Measurements from ENCODE around the gene DPH2. TPM values are rescaled to one million over a fixed set of nuclear protein-coding genes. Genes with fewer than 3 reads are reported as not detected.

The DPH2 gene, protein sequence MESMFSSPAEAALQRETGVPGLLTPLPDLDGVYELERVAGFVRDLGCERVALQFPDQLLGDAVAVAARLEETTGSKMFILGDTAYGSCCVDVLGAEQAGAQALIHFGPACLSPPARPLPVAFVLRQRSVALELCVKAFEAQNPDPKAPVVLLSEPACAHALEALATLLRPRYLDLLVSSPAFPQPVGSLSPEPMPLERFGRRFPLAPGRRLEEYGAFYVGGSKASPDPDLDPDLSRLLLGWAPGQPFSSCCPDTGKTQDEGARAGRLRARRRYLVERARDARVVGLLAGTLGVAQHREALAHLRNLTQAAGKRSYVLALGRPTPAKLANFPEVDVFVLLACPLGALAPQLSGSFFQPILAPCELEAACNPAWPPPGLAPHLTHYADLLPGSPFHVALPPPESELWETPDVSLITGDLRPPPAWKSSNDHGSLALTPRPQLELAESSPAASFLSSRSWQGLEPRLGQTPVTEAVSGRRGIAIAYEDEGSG
- total RNA-seq = 10 to 100 TPM; 27.8 to 64.4 (median 39.8) TPM

DNA sequence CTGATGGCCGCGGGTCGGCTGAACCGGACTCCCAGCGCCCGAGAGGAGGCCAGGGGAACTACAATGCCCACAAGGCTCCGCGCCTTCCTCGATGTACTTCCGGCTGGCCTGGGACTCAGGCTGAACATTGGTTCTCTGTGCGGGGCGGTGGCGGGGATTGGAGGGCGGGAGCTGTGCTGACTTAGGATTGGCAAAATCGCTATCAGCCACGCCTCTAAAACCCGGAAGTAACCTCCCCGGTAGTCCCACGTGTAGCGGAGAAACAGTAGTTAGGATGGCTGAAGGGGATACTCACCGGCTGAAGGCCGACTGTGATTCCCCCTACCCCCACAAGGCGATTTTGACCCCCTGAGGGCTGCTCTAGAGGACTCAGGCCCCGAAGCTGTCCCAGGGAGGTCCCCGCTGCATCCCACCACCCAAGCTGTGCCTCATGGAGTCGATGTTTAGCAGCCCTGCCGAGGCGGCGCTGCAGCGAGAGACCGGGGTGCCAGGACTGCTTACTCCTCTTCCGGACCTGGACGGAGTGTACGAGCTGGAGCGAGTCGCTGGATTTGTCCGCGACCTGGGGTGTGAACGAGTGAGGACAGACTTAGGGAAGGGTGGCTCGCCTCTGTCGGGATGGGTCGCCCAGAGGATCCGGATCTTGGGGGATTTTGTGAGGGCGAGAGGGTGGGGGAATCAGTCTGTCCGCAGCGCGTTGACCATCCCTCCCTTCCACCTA, at the start of gene DPH2:
TSS of gene DPH2 (plus strand) at position 265 of the 721 bp plus-strand sequence. CDS start at position 431, 166 bp downstream.
- Histone ChIP-seq H3K9me3 (no peaks in the 10 kb centered on the region), H3K36me3 (peaks cover 32% of the 10 kb centered on the region), H3K4me1 (peaks cover 28% of the 10 kb centered on the region), H3K27ac (no peak within 1 kb of the TSS), H3K27me3 (no peaks in the 10 kb centered on the region), H3K4me3 (peak within 1 kb of the TSS; percentile 66)
- DNase-seq (ENCODE audit: low spot score in 2 of 2) = peak; percentile 99
- TF ChIP-seq POLR2A (IDR thresholded peaks at IDR 0.05) (no peak), POLR2AphosphoS5 (IDR thresholded peaks at IDR 0.05) (no peak), EP300 (IDR thresholded peaks at IDR 0.05) (no peak)
- TF ChIP-seq, protein P1, sequence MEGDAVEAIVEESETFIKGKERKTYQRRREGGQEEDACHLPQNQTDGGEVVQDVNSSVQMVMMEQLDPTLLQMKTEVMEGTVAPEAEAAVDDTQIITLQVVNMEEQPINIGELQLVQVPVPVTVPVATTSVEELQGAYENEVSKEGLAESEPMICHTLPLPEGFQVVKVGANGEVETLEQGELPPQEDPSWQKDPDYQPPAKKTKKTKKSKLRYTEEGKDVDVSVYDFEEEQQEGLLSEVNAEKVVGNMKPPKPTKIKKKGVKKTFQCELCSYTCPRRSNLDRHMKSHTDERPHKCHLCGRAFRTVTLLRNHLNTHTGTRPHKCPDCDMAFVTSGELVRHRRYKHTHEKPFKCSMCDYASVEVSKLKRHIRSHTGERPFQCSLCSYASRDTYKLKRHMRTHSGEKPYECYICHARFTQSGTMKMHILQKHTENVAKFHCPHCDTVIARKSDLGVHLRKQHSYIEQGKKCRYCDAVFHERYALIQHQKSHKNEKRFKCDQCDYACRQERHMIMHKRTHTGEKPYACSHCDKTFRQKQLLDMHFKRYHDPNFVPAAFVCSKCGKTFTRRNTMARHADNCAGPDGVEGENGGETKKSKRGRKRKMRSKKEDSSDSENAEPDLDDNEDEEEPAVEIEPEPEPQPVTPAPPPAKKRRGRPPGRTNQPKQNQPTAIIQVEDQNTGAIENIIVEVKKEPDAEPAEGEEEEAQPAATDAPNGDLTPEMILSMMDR (IDR thresholded peaks at IDR 0.05) = no peak
- WGBS = 1% methylated on average over 26 of the region's 47 CpGs

DNA sequence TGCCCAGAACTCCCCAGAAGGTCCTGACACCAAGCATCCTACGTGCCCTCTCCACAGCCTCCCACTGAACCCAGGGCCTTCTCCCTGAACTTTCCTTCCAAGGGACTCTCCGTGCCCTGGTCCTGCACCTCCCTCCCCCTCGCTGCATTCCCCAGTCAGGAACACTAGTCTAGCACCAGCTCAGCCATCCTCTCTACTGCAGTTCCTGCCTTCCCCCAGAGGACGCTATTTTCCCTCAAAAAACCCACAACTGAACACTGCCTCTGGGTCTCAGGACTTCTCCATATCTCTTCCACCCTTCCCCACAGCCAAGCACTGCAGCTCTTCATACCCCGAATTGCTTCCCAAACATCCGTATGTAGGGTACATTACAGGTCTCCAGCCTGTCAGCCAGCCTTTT, 48.8 kb upstream of the DPH2 start:
- no peaks in the 10 kb centered on the region for H3K27me3 ChIP-seq
- no peak overlapping the region for H3K27ac ChIP-seq
- DNase-seq (ENCODE audit: low spot score in 2 of 2) = no peak
- TF ChIP-seq POLR2A (IDR thresholded peaks at IDR 0.05) = no peak
- TF ChIP-seq EP300 (IDR thresholded peaks at IDR 0.05) = no peak
- no peak for TF ChIP-seq POLR2AphosphoS5 (IDR thresholded peaks at IDR 0.05)
- TF ChIP-seq, protein P1 (IDR thresholded peaks at IDR 0.05) = no peak
- no peaks in the 10 kb centered on the region for H3K4me1 ChIP-seq
- H3K36me3 ChIP-seq = no peaks in the 10 kb centered on the region
- 97% methylated on average over 6 of the region's 6 CpGs for WGBS
- H3K9me3 ChIP-seq = no peaks in the 10 kb centered on the region
- no peak overlapping the region for H3K4me3 ChIP-seq

DNA sequence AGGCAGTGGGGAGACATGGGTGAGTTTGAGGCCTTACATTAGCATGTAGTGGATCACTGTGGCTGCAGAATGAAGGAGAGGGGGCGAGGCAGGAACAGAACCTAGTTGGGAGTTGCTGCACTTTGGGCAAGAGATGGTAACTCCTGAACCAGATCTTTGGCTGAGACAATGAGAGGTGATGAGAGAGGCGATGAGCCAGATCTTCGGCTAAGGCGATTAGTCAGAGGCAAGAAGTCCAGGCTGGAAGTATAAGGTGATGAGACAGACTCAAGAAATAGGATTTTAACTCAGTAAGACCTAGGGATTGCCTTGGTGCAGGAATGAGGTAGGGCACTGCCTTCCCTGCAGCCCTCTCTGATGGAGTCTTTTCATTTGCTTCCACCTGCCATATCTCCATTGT, 45.3 kb upstream of the DPH2 start:
- Histone ChIP-seq H3K27me3 (no peaks in the 10 kb centered on the region), H3K4me3 (no peak overlapping the region), H3K9me3 (no peaks in the 10 kb centered on the region), H3K36me3 (no peaks in the 10 kb centered on the region), H3K4me1 (no peaks in the 10 kb centered on the region), H3K27ac (no peak overlapping the region)
- 74% methylated on average over 4 of the region's 4 CpGs for WGBS
- no peak for TF ChIP-seq POLR2A (IDR thresholded peaks at IDR 0.05)
- TF ChIP-seq EP300 (IDR thresholded peaks at IDR 0.05) = no peak
- TF ChIP-seq POLR2AphosphoS5 (IDR thresholded peaks at IDR 0.05) = no peak
- TF ChIP-seq, protein P1 (IDR thresholded peaks at IDR 0.05) = no peak
- DNase-seq (ENCODE audit: low spot score in 2 of 2) = no peak

DNA sequence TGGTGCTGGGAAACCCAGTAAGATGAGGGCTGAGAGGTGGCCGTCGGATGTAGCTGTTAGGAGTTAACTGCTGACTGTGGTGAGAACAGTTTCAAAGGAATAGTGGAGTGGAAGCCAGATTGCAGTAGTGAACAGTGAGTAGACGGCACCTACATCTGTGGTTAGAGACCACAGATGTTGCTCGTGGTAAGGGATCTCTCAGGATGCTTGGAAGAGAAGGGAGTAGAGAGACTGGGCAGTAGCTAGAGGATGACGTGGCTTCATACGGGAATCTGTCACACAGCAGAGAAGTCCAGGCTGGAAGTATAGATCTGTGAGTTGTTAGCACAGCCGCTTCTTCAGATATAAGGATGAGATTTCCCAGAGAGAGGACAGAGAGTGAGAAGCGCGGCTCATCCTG, 44.0 kb upstream of the DPH2 start:
- H3K36me3 ChIP-seq = no peaks in the 10 kb centered on the region
- WGBS = 92% methylated on average over 9 of the region's 9 CpGs
- H3K27me3 ChIP-seq = no peaks in the 10 kb centered on the region
- TF ChIP-seq POLR2AphosphoS5 (IDR thresholded peaks at IDR 0.05) (no peak), EP300 (IDR thresholded peaks at IDR 0.05) (no peak), POLR2A (IDR thresholded peaks at IDR 0.05) (no peak)
- TF ChIP-seq, protein P1 (IDR thresholded peaks at IDR 0.05) = no peak
- no peak overlapping the region for H3K27ac ChIP-seq
- no peaks in the 10 kb centered on the region for H3K9me3 ChIP-seq
- peaks cover 1% of the 10 kb centered on the region for H3K4me1 ChIP-seq
- no peak for DNase-seq (ENCODE audit: low spot score in 2 of 2)
- no peak overlapping the region for H3K4me3 ChIP-seq
